GM12801 (cell line): ENCODE results near the gene CDH22.

Experiments used
- TF ChIP-seq, protein P1 (sequence below): IDR thresholded peaks from one replicate; pipeline ENCODE4 v1.5.1; 2011; ENCODE audit warnings: control low read depth; ENCODE audit not compliant: insufficient read length; ENCODE audit errors: extremely low read depth

Gene CDH22

DNA sequence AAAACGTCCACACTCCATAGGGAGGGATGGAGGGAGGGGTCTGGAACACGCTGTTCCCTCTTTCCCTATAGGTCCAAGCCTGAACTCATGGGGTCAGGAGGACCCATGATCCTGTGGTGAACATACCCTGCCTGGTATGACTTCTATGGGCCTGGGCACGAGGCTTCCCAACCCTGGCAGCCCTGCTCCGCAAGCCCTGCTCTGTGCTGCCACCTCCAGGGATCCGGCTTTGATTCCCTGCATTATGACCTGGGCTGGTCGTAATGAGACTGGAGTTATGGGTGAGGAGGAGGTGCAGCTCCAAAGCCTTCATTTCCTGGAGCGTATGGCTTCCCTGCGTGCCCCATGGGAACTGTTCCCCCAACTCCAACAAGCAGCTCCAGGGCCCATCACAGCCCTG is 54.9 kb downstream of the CDH22 start:
- TF ChIP-seq, protein P1, sequence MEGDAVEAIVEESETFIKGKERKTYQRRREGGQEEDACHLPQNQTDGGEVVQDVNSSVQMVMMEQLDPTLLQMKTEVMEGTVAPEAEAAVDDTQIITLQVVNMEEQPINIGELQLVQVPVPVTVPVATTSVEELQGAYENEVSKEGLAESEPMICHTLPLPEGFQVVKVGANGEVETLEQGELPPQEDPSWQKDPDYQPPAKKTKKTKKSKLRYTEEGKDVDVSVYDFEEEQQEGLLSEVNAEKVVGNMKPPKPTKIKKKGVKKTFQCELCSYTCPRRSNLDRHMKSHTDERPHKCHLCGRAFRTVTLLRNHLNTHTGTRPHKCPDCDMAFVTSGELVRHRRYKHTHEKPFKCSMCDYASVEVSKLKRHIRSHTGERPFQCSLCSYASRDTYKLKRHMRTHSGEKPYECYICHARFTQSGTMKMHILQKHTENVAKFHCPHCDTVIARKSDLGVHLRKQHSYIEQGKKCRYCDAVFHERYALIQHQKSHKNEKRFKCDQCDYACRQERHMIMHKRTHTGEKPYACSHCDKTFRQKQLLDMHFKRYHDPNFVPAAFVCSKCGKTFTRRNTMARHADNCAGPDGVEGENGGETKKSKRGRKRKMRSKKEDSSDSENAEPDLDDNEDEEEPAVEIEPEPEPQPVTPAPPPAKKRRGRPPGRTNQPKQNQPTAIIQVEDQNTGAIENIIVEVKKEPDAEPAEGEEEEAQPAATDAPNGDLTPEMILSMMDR, result no peak

DNA sequence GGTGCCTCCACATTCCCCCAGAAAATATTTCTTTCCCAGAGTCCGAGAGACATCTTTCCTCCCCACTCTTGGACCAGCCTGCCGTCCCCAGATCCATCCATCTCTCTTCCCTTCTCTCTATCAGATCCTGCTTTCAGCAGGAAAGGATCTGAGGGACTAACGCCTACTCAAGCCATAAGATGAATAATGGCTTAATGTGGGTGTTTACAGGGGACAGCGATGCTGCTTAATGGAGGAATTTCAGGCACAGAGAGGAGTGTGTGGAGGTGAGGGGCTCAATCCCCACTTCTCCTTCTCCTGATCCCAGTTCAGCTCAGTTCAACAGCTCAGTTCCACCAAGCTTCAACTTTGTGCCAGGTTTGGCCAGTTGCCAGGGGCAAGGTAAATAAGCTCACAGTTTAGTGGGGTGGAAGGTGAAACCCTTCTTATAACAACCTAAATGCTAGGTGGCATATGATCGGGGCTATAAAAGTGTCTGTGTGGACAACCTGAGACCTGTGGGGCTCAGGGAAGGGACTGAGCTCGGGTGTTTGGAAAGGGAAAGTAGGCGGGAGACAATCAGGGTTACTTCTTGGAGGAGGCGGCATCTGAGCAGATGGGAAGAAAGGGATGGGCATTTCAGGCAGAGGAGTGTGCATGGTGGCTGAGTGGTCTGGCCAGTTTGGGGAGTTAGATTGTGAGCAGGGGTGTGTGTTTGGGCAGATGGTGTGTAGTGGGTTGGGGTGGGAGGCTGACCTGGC is 55.8 kb downstream of the CDH22 start:
- TF ChIP-seq, protein P1, result no peak

DNA sequence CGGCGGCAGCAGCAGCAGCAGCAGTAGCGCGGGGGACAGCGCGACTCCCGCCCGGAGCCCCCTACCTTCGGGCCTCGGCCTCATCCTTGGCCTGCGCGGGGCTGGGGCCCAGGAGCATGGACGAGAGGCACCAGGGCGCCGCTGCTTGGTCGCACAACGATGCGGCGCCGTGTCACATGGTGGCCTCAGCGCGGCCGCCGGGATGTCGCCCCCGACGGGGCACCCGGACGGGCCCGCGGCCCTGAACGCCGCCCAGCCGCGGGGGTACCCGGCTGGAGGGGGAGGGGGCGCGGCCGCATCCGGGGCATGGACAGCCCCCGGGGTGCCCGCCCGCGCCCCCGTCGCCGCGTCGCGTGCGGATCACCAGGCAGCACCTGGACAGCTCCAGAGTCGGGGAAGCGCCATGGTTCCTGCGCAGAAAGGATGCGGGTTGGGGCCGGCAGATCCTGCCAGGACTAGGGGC is 57.1 kb downstream of the CDH22 start:
- TF ChIP-seq, protein P1, result no peak

DNA sequence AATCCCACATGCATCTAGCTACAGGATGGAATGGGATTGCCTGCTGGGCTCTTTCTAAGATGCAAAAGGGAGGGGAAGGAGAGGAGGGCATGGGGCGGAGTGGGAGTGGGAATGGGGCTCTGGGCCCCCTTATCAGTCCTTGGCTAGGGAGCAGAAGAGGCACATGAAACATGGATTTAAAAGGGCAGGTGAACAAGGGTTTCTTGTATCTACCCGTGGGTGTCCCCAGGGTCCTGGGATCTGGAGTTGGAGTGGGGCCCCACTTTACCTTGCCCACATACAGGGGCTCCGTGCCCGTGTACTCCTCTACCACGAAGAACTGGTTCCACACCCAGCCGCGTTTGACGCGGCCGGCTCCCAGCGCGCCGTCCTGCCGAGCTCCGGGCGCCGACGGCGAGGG is 57.5 kb downstream of the CDH22 start:
- TF ChIP-seq, protein P1, result no peak

DNA sequence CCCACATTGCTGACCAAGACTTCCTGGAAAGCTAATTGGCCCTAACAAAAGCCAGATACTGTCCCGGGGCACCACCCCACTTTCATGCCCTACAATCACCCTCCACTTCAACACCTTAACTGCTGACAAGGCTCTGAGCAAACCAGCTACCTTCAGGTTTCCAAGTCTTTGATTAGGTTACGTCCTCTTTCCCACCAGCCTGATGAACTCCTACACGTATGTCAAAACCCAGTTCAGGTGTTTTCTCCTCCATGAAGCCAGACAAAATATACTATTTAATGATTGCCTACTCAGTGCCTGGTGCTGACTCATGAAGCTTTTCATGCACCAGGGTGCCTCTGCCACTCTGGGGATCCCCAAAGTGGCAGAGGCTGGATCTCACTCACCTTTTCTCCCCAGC is 58.6 kb downstream of the CDH22 start:
- TF ChIP-seq, protein P1, result no peak

DNA sequence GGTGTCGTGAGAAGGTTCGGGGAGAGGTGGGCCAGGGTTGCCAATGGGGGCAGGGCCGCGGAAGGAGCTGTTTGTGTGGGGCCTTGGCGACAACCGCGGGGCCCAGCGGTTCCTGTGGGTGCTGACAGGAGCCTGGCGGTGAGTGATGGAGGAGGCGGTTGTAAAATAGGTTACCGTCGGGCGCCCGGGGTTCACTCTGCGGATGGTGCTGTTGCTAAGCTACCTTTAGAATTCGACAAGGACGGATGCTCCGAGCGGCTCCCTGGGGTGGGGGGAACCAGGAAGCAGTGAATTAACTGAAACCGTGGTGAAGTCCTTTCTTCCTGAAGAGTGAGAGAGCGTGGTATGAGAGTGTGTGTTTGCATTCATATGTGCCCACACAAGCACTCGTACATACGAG is 61.7 kb downstream of the CDH22 start:
- TF ChIP-seq, protein P1, result no peak

DNA sequence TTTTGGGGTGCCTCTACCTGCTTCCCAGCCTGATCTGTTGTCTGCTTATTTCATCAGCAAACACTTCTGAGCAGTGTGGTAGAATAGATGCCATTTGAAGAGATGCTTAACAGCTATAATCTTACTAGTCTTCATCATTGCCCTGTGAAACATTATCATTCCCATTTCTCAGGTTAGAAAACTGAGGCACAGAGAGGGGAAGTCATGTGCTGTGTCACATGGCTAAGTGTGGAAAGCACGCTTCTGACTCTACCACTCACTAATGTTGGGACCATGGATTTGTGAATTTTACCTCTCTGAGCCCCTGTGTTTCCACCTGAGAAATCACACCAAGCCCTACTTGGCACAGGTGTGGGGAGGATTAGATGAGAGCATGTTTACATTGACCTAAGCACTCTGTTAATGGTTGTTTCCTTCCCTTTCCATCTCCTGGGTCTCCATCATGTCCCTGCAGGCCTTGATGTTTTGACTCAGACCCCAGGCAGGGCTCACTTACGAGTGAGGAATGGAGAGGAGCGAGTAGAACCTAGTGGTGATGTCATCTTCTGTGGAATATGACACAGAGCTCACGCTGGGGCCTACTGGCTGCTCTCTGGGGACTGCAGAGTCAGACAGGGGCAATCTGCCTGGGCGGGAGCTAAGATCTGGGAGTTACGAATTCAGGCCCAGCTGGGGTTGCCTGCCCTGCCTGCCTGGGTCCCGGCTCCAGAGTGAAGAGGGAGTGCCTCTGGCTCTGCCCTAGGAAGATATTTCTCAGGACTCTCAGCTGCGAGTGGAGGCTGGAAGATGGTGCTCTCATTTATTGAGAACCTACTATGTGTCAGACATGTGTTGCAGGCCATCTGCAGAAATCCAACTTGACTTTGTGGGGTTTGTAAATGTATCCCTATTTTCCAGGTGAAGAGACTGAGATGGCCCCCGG is 64.3 kb downstream of the CDH22 start:
- TF ChIP-seq, protein P1, result no peak
